Measurements from ENCODE around the gene CNPY4.

CNPY4 gene

DNA sequence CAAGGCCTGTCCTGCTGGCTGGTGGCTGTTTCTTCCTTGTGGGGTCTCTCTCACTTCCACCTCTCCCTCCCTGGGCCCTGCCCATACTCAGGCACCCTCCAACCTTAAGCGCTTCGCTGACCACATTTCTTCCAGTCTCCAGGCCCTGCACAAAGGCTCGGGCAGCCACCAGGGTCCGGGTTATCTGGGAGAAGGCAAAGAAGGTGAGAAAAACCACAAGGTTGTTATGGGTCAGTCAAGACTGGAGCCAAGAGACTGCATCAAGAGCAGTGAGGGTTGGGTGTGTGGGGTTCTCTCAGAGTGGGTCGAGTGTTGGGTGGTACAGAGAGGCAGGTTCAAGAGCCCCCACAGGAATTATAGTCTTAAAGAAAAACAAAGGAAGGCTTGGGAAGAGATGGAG lies 55.1 kb downstream of the CNPY4 start:
- Histone ChIP-seq H3K9me3 (ENCODE audit: control insufficient read depth in 2 of 2, low read length in 2 of 2) (no peaks in the 10 kb centered on the region), H3K36me3 (ENCODE audit: control insufficient read depth in 2 of 2, insufficient read depth in 2 of 2, low read length in 2 of 2) (no peaks in the 10 kb centered on the region), H3K4me3 (ENCODE audit: low read length in 2 of 2) (no peak overlapping the region), H3K27me3 (ENCODE audit: control insufficient read depth in 2 of 2, insufficient read depth in 2 of 2, low read length in 2 of 2) (no peaks in the 10 kb centered on the region), H3K27ac (ENCODE audit: low read depth in 2 of 2, low read length in 2 of 2) (no peak overlapping the region), H3K4me1 (ENCODE audit: control insufficient read depth in 2 of 2, insufficient read depth in 2 of 2, low read length in 2 of 2) (peaks cover 7 to 10% of the 10 kb centered on the region in 2 donors), H3K9ac (ENCODE audit: low read depth in 1 of 2, low read length in 2 of 2) (no peak overlapping the region)
